GM18505 (cell line): Measurements from ENCODE around the gene RAI14.

Experiments used
- ATAC-seq: cut with Tn5 transposase; IDR thresholded peaks from one replicate; pipeline ENCODE4 v1.9.1; 2021; ENCODE audit not compliant: unreplicated experiment
- POLR2A ChIP-seq: IDR thresholded peaks from 4 replicates; pipeline ENCODE4 v1.6.1; 2011; ENCODE audit warnings: borderline replicate concordance; ENCODE audit not compliant: insufficient read depth, insufficient read length; ENCODE audit errors: extremely low read depth

Gene RAI14

DNA sequence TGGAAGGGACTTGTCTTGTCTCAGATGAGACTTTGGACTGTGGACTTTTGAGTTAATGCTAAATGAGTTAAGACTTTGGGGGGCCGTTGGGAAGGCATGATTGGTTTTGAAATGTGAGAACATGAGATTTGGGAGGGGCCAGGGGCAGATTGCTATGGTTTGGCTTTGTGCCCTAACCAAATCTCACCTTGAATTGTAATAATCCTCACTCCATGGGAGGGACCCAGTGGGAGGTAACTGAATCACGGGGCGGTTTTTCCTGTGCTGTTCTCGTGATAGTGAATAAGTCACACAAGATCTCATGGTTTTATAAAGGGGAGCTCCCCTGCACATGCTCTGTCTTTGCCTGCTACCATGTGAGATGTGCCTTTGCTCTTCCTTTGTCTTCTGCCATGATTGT is 72.1 kb downstream of the RAI14 start:
- no peak for TF ChIP-seq POLR2A
- ATAC-seq, result no peak

DNA sequence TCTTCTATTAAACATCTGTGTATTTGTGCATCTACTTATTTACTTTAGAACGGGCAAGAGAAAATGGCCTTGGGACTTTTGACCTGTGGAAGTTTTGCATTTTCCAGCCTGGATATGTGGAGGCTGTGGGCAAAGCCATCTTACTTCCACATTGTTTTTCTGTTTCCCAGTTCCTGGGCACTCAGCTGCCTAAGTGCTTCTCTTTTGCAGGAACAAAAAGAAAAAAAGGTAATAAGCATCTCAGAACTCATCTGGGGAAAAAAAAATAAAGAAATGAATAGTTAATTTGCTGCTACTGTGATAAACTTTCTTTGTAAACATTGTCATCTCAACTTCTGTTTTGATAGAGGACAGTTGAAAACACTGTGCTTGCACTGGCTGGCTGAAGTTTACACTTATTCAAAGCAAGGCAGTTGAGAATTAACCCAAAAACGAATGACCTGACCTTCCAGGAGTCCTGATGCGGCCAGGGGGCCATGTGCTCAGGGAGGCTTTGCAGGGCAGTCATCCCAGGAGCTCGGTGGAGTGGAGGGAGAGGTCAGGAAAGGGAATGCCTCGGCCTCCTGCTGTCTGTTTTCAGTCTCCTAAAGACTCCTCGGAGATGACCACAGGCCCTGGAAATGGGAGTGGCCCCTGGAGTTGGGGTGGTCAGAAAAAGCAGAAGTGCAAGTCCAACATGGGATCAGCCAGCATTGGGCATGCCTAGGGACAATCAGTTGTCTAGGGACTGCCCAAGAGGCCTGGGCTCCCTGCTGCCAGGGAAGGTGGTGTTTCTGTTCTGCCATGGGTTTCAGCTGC is 75.5 kb downstream of the RAI14 start:
- ATAC-seq, result no peak
- no peak for TF ChIP-seq POLR2A

DNA sequence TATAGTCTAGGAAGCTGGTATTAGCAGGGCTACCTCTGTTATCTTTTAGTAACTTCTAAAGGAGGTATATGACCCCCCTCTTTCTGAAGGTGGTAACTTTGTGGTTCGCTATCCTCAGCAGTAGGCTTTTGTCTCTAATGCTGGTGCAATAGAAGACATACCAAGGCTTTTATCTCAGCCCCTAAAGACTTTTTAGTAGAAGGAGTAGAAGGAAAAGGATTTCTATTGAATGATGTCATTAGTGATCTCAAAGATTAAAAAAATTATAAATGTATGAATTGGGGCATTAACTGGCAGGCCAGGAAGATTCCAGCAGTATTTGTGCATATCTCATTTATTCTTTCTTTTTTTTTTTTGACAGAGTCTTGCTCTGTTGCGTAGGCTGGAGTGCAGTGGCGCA is 78.2 kb downstream of the RAI14 start:
- no peak for TF ChIP-seq POLR2A
- no peak for ATAC-seq

DNA sequence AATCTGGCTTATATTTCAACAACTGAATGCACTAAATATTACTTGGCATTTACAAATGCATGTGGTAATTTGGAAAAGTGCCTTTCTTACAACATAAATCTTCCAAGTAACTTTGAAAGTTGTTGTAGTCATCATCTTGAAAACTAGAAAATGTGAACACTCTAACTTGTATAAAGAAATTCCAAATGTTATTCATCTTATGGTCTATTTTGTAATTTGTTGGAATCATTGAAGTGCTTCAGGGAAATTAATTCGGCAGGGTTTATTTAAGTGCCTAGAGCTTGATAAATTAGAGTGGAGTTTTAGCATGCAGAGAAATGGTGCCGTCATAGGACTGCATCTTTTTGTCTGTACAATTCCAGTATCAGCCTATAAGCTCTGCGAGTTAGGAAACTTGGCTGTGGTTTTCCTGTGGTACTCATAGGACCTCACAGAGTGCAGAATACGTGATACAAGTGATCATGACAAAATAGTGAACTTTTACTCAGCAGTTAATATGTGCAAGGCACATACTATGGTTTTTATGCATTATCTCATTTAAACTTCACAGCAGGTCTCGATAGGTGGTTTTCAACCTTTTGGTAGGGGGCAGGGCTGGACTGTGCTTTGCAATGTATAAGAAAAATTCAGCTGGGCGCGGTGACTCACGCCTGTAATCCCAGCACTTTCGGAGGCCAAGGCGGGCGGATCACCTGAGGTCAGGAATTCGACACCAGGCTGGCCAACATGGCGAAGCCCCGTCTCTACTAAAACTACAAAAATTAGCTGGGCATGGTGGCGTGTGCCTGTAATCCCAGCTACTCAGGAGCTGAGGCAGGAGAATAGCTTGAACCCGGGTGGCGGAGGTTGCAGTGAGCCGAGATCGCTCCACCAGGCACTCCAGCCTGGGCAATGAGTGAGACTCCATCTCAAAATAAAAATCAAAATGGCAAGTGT is 79.6 kb downstream of the RAI14 start:
- TF ChIP-seq POLR2A, result no peak
- ATAC-seq, result no peak

DNA sequence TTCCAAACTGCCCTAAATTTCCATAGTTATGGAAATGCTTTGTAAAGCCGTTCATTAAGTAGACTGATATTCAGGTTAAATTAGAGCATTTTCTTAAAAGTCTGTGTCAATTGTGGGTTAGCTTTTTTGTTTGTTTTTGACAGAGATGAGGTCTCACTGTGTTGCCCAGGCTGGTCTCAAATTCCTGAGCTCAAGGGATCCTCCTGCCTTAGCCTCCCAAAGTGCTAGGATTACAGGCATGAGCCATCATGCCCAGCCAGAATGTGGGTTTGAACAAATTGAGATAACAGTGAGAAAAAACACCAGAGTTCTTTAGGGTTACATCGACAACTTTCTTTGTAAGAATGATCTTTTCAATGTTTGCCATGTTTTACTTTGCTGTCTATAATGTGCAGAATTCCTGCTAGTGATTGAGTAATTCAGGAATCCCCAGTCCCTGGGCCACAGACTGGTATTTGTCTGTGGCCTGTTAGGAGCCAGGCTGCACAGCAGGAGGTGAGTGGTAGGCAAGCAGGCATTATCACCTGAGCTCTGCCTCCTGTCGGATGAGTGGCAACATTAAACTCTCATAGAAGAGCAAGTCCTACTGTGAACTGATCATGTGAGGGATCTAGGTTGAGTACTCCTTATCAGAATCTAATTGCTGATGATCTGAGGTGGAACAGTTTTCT is 80.5 kb downstream of the RAI14 start:
- TF ChIP-seq POLR2A, result no peak
- no peak for ATAC-seq

DNA sequence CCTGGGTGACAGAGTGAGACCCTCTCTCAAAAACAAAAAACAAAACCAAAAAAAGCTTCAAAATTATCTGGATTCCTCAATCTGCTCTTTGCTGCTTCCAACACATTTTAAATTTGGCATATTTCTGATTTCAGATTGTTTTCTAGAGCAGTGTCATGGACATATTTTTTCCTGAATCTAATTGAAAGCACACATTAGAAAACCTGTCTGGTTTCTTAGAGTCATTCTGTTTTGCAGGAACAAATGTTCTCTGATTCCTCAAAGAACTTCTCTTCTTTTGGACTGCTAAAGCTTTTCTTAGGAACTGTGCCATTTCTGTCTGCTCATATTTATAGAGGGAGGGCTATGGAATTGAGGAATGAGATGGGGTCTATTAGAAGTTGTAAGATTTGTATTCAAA is 81.6 kb downstream of the RAI14 start:
- no peak for ATAC-seq
- no peak for TF ChIP-seq POLR2A

DNA sequence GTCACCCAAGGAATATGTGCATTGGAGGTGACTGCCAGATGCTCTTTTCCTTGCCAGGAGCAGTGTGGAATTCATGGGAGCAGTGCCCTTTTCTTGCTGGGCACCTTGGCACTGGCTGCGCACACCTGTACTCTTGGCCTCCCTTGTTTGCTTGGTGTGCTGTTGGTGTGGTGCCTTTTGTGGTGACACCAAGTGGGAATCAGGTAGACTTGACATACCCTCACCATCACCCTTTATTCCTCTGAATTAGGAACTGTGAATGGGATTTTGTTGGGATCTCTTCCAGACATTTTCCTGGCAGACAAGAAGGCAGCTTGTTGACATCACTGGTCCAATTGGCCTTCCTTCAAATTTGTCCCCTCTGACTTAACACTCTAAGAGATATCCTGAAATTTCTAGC is 82.3 kb downstream of the RAI14 start:
- no peak for ATAC-seq
- no peak for TF ChIP-seq POLR2A

DNA sequence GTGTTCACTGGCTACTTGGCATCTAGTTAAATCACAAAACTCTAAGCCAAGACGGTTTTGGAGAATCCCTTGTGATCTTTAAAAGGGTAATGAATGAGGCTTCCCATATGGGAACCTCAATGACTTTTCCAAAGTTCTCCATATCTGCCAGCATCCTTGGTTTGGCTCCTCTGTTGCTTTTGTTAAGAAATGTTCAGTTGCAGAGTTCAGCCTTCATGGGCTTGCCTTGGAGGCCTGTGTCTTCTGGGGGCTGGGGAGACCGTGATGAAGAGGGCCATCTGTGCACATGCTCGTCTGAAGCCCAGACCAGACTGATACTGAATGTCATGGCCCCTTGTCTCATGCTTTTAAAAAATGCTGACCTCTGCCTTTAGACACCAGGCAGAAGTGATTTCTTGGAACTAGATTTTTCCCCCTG is 84.3 kb downstream of the RAI14 start:
- no peak for ATAC-seq
- TF ChIP-seq POLR2A, result no peak

DNA sequence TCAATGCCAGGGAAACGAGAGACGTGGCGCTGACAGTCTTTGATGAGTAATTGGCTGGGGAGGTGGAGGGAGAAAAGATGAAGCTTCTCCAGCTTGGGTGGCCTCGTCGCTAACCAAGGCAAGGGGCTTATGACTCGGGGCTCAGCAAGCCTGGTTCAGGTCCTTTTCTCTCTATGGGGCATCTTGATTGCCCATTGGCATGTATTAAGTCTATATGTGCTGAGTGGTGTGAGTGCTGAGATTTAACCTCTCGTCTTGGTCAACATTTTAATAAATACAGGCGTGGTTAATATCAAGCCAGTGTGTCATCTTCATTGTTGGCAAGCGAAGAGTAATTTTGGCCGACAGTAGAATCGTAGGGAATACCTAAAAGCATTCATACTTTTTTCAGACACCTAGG is 85.9 kb downstream of the RAI14 start:
- TF ChIP-seq POLR2A, result no peak
- ATAC-seq, result no peak

DNA sequence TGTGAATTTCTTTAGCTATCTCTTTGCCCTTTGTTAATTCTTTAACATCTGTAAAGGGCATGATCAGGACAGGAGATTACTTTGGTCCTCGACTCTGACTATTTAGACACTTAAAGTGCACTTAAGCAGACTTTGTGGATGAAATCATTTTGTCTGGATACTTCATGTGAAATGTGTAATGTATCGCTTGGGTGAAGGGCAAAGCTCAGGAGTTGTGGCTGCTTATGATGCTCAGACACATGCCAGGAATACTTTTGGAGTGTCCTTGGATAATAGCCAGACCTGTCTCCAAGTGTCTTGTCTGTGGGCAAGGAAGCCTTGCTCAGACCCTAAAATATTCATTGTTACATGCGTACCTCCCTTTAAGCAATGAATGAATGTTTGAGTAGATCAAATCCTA is 87.8 kb downstream of the RAI14 start:
- ATAC-seq, result no peak
- no peak for TF ChIP-seq POLR2A

DNA sequence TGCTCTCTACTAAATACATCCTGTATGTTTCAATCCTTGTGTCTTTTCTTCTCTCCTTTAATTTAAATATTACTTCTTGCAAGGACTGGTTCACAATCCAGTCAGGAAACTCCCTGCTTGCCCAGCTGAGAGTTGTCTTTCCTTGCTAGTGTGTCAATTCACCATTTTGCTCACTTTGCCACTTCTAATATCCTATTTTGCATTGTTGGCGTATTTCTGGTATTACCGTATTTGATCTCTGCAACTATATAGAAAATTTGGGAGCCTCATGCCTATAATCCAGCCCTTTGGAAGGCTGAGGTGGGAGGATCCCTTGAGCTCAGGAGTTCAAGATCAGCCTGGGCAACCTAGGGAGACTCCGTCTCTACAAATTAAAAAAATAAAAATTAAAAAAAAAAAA is 92.3 kb downstream of the RAI14 start:
- no peak for ATAC-seq
- no peak for TF ChIP-seq POLR2A

DNA sequence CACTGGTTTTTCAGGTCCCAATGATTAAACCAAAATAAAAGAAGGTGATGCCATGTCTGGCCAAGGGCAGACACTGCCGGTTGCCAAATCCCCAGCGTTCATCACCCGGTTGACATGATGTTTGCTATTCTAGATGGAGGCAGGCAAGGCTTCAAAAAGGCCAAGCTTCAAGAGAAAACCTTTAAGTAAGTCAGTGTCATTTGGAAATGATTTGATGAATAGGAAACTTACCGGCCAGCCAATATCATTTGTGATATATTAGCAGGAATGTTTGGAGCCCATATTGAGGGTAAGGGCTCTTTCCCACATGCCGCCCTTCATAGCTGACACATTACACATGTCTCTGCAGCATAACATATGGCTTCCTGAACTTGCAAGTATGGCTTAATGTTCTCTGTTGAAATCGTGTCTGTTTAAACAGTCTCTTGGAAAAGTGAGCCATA is 93.3 kb downstream of the RAI14 start:
- no peak for ATAC-seq
- TF ChIP-seq POLR2A, result no peak

DNA sequence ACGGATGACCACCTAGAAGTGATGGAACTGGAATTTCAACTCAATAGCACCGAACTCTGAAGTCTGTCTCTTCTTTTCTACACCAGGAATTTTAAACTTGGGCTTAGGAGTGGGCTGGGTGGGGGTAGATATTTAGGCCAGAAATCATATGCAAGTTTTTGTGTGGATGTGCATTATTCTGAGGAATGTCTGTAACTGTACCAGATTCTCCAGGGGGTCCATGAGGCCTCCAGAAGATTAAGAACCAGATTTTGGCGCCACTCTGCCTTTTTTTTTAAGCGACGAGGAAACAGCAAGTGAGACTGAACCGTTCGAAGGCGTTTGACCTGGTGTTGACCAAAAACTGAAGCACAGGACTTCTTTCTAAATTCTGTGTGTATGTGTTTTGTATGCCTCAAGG is 94.1 kb downstream of the RAI14 start:
- no peak for TF ChIP-seq POLR2A
- ATAC-seq, result no peak
